ENCODE data around the gene PLXNA2. TPM values are rescaled to one million over a fixed set of nuclear protein-coding genes. Genes with fewer than 3 reads are reported as not detected.
A peak's percentile ranks its signal among the peaks of the same experiment; 100 is the strongest.

PLXNA2 gene
- total and polyA plus RNA-seq, 2 of the 4 experiments (the other 2 are of a cell fraction) = 0.72 to 1.1 TPM

- POLR2A ChIA-PET (ENCODE audit: unreplicated experiment) = no interaction called here
- peak; percentile 72 for ATAC-seq (ENCODE audit: low read depth)
- Histone ChIP-seq H2AFZ (replicated peaks; ENCODE audit: low read length, poor library complexity) (peak overlapping the region; percentile 65), H2BK5ac (ENCODE audit: low read depth, low read length, poor library complexity, severe bottlenecking) (peak overlapping the region; percentile 35), H3K18ac (ENCODE audit: low read depth, low read length) (no peak overlapping the region), H3K36me3 (ENCODE audit: control insufficient read depth, insufficient read depth, low read length) (no peaks in the 10 kb centered on the region), H3K9me1 (ENCODE audit: insufficient read depth, low read length) (peaks cover 17% of the 10 kb centered on the region), H4K20me1 (ENCODE audit: insufficient read depth, low read length) (no peaks in the 10 kb centered on the region), H3K27ac (ENCODE audit: insufficient read depth, low read length) (no peak overlapping the region), H3K4me2 (ENCODE audit: low read depth, low read length) (no peak overlapping the region), H2BK15ac (ENCODE audit: low read depth, low read length) (0 out of 3 replicates have a peak overlapping the region, but pooled peaks have one; percentile 20), H3K4me3 (ENCODE audit: insufficient read depth, low read depth, low read length) (no peak overlapping the region), H4K8ac (ENCODE audit: low read depth in 2 of 2, low read length in 2 of 2) (peak overlapping the region in 1 of 2 experiments; percentile 67; a peak in 1 of 4 replicates), H2AK5ac (ENCODE audit: low read depth, low read length) (peak overlapping the region; percentile 37; the same call in 1 of the 2 replicates), H3K4ac (ENCODE audit: low read depth, low read length) (peak overlapping the region; percentile 43), H3K23ac (ENCODE audit: low read depth, low read length) (no peak overlapping the region), H3K56ac (ENCODE audit: extremely low read depth, insufficient read depth, low read length) (no peak overlapping the region), H2BK20ac (ENCODE audit: low read depth, low read length) (peak overlapping the region; percentile 48), H4K5ac (ENCODE audit: low read depth, low read length) (no peak overlapping the region), H4K91ac (ENCODE audit: insufficient read depth, low read depth, low read length) (0 out of 2 replicates have a peak overlapping the region, but pooled peaks have one; percentile 29), H2BK120ac (ENCODE audit: low read depth, low read length) (peak overlapping the region; percentile 80), H3K9ac (ENCODE audit: low read depth, low read length) (no peak overlapping the region), H3K14ac (replicated peaks; ENCODE audit: low read depth, low read length) (peak overlapping the region; percentile 55; the same call in 1 of the 2 replicates), H2AK9ac (replicated peaks; ENCODE audit: low read depth, low read length, poor library complexity) (peak overlapping the region; percentile 76), H3K4me1 (ENCODE audit: control insufficient read depth, insufficient read depth, low read length) (peaks cover 8% of the 10 kb centered on the region), H3K27me3 (ENCODE audit: control insufficient read depth, insufficient read depth, low read length) (no peaks in the 10 kb centered on the region), H3K9me3 (ENCODE audit: control insufficient read depth, insufficient read depth, low read length) (no peaks in the 10 kb centered on the region), H3K79me1 (ENCODE audit: low read depth in 1 of 2, low read length in 2 of 2) (peaks cover 0 to 20% of the 10 kb centered on the region in 2 experiments; a peak in 2 of 4 replicates)
- dilution Hi-C loops (cut with HindIII; ENCODE audit: low sequenced_read_pairs, unreplicated experiment) (no loop called here), in situ Hi-C loops (cut with MboI; ENCODE audit: low sequenced_read_pairs) (no loop called here), intact Hi-C loops (cut with micrococcal nuclease) (no loop called here)
- BruUV-seq (replicated peaks) = no TSS peak
- CTCF ChIA-PET = no interaction called here
- peak; percentile 68 for DNase-seq
- no peak for TF ChIP-seq USF2 (IDR thresholded peaks at IDR 0.05; ENCODE audit: low read depth, low read length)
- TF ChIP-seq FOS (IDR thresholded peaks at IDR 0.05; ENCODE audit: low read depth, low read length) = 0 out of 2 replicates have a peak, but pooled peaks have one; percentile 23
- TF ChIP-seq BHLHE40 (IDR thresholded peaks at IDR 0.05; ENCODE audit: low read depth, low read length) = 0 out of 2 replicates have a peak, but pooled peaks have one; percentile 4
- no CpG with 5 or more reads among the region's 6 CpGs for WGBS, 2 experiments (ENCODE audit: extremely low coverage in 2 of 2, insufficient read length in 1 of 2)
These were observed 69.3 kb downstream of the PLXNA2 start for GRCh38 chr1:208174731-208175507.
